HG02884 (cell line): Measurements from ENCODE around the gene MARCHF3.

ENCODE experiments used
- ATAC-seq: cut with Tn5 transposase; IDR thresholded peaks from one replicate; pipeline ENCODE4 v1.9.1; 2021; ENCODE audit warnings: mild to moderate bottlenecking, moderate library complexity; ENCODE audit not compliant: unreplicated experiment

The MARCHF3 gene

DNA sequence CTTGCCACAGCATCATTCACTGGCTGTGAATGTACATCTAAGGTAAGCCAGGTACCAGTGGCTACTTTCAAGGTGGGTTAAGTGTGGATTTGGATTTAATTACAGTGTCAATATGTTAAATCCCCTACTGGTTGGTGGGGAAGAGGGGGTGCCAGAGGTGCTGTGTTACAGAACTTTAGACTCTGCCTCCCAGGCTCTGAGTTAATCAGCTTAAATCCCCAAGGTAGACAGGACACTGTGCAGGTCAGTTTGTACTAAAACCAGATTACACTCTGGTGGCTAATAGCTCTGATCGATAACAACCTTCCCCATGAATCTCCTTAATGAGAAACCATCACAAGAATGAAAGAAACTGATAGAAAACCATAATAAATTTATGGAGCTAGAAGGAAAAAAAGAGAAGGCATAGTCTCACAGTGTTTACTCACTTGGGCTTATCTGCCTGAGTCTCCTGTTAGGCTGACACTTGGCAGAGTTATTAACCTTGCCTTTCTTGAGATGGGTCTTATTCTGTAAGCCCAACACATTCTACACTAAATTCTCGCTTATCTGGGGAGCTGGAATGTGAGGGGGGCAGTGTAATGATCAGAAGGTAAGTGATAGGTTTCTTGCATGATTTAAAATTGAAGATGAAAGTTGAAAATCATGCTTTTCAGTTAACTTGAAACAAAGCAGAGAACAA is 146.7 kb downstream of the MARCHF3 start:
- ATAC-seq: no peak

DNA sequence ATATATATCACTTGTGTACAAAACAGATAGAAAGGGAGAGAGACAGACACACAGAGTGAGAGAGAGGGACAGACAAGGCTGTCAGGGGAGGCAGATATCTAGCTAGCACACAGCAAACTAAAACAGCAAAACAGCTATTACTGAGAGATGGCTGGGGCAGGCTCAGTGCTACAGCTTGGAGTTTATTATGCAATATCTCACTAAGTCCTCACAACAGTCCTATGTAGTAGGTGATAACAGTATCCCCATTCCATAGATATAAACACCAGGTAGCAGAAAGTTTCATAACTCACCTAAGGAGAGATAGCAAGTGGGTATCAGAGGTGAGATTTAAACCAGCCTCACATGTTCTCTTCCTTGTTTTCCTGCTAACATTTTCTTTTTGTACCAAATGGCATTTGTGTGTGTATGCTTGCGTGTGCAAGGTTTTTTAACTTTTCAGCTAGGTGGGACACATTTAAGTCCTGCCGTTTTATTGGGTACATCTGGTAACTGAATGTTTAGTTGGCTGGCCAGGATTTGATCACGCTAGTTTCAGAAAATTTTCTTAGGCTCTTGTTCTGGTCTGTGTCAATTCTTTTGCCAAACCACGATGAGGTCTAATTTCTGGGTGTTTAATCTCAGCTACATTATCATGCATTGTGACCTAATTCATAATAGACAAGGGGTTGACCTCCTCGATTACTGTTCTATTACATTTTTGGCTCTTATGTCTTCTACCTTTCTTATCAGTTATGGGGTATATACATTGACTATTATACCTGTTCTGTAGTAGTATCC is 148.3 kb downstream of the MARCHF3 start:
- ATAC-seq: no peak

- ATAC-seq: no peak
Measured at GRCh38 chr5:126878634-126879033, 151.7 kb downstream of the MARCHF3 start.

- no peak for ATAC-seq
Measured at GRCh38 chr5:126878085-126878484, 152.3 kb downstream of the MARCHF3 start.

DNA sequence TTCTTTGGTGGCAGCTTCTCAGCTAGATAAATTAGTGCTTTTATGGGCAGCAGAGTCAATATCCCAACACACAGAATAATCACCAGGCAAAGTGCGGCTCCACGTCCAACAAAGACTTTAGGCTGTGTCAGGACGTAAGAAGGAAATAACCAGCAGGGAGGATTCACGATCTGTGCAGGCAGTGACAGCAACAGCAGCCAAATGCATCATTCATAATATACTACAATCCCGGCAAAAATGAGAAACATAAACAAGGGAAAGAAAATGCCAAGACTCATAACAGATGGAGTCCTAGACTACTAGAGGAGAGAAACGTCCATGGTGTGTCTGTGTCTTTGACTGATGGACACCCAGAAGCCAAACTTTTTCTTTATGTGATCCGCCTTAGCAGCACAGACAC is 152.8 kb downstream of the MARCHF3 start:
- no peak for ATAC-seq

GRCh38 chr5:126875303-126875785 is 155.0 kb downstream of the MARCHF3 start:
- ATAC-seq: no peak

DNA sequence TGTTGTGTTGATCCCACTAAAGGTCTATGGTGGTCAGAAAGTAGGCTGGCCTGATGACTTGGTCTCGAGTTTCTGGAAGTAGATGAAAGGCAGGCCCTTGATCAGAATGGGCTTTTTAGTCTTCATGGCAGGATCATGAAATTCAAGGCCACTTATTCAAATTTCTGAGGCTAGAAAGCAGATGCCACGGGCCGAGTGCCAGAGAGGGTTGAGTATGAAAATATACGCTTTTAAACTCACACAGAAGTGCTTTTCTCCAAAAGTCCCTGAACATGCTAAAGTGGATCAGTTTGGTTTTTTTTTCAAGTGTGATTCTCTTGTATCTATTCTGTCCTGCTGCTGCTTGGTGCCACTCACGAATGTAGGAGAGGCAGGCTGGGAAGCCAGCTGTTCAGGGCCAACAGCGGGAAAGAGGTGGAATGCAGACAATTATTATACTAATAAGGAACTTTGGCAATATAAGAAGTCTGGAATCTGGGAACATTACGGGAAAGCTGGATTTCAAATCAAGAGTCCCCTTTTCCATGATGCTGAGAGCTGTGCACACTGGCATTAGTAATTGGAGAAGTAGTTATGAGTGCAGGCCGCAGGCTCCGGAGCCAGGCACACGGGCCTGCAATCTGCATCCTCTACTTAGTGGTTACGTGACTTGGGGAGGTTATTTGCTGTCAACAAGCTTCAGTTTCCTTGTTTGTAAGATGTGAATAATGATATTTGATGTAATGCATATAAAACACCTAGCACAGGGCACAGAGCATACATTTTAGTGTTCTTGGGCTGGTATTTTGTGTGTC is 157.6 kb downstream of the MARCHF3 start:
- no peak for ATAC-seq

DNA sequence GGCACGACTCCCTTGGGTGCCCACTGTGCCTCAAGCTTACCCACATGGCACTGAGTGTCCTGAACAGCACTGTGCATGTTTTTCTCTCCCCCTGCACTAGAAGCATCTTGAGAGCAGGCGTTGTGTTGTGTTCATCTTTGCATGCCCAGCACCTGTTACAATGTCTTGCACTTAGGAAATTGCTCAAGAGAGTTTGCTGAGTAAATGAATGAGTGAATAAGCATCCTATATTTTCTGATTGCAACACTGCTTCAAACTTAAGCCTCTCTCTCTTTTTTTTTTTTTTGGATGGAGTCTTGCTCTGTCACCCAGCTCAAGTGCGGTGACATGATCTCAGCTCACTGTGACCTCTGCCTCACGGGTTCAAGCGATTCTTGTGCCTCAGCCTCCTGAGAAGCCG is 158.9 kb downstream of the MARCHF3 start:
- no peak for ATAC-seq

DNA sequence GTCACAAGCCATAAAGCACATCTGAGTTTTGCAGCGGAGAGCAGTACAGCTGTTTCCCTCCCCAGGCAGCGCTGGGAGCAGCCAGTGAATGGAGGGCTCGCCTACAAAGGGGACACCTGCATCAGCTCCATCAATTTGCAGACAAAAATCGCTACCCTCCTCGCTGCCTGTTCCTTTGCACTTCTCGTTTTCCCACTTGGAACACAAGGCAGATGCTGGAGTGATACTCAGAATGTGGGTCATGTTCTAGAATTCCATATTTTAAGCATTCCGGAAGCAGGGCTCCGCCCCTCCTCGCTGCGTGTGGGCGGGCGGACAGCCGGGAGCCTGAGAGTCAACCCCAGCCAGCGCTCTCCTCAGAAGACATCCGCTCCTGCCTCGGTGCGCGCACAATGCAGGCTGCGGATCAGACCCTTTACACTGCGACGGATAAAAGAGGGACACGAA is 161.3 kb downstream of the MARCHF3 start:
- ATAC-seq: peak; percentile 81

DNA sequence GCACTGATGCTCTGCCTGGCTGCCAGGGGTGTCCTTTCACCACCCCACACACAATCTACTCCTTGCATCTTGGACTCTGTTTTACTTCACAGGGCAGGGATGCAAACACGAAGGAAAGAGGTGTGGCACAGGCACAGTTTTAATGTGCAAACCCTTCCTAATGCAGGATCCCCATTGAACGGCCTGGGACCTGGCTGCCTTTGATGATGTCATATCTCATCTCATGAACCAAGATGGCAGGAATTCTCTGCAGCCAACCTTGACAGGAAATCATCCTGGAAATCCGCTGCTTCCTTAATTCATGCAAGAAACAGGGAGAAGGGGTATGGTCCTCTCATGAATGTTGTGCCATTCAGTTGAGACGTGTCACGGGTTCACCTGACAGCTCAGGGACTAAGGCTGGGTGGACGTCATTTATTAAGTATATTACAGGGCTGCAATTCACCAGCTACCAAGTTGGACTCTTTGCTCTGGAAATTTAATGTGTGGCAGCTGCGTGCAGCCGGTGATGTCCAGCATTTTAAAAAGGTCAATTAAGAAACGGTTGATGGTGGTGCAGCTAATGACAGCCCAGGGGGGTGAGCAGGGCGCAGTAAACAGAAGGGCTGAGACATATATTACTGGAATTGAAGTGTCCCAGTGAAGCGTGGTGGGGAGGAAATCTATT is 161.9 kb downstream of the MARCHF3 start:
- ATAC-seq: no peak

DNA sequence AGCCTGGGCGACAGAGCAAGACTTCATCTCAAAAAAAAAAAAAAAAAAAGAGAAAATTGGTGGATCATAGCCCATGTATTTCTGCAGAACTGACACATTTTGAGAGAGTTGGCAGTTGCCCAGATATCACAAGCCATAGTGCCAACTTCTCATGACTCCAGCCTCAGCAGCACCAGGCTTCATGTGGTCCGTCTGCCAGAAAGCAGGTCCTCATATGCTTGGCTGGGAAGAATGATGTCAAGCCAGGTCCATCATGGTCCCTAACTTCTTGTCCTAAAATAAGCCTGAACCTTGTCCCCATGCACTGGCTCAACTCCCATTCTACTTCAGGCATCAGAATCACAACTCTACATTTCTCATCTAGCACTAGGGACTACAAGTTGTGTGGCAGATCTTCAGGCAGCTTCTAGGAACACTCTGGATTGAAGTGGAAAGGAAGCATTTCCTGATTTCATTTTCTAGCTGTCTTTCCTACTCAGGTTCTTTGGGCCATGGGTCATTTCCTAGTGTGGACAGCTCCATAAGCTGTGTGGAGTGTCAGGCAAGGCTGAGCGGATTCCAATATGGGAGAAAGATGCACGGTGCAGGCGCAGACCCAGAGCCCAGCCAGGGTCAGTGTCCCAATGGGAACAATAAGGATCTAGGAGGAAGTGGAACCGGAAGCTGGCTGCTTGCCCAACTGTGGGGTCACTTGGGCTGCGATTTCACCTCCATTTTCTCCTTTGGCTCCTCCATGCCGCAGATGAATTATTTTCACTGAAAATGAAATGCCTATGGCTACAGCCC is 163.3 kb downstream of the MARCHF3 start:
- ATAC-seq: no peak

DNA sequence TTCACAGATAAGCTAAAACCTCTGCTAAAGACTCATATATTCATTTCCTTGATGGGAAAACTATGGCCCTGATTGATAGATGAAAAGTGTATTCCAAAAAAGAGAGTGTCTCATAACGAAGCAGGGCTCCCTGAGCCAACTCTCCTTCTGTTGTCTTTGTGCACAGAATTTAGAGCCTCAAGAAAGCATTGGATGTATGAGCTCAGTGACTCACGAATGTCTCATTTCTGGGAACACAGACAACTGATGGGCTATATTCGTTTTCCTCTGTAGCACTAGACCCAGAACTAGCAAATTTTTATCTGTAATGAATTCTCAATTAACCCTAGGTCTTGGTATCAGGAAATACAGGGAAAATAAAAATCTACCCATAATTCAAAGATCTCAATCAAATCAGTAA is 165.1 kb downstream of the MARCHF3 start:
- ATAC-seq: no peak

- ATAC-seq: no peak
Measured at GRCh38 chr5:126864042-126864688, 166.2 kb downstream of the MARCHF3 start.

DNA sequence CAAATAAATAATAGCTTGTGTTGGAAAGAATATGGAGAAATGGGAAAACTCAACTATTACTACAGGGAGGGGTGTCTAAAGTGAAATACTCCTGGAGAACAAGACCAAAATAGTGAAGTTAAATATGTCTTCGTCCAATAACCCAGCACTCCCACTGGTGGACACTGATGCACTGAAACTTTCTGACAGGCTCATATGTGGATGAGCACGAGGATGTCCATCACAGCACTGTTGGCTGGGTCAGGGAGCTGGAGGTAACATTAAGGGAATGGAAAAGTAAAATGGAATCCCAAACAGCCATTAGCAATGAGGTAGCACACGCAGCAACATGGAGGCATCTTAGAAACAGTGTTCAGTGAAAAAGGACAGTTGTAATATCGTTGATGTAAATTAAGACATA is 167.0 kb downstream of the MARCHF3 start:
- no peak for ATAC-seq

DNA sequence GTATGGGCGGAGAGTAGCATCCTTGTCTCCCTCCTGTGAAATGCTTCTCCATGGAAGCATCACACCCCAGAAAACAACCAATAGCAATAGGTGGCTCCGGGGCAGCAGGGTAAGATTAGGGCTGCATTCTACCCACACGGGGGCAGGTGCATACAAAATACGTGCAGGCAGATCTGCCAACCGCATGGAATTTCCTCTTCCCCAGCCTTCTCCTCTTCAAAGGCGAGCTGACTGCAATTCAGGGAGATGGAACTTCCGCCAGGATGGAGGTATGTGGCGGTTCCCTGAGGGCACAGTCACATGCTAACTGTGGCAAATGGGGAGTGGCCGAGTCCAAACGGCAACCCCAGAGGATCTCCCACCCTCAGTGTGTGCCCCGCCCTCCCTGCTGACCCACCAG is 171.9 kb downstream of the MARCHF3 start:
- ATAC-seq: no peak

- no peak for ATAC-seq
Measured at GRCh38 chr5:126857472-126858410, 172.6 kb downstream of the MARCHF3 start.

GRCh38 chr5:126855266-126855665 is 175.1 kb downstream of the MARCHF3 start:
- ATAC-seq: no peak

- ATAC-seq: no peak
Measured at GRCh38 chr5:126854526-126855110, 175.7 kb downstream of the MARCHF3 start.
